GM12878 (cell line): ENCODE measurements around the gene C3. TPM values are rescaled to one million over a fixed set of nuclear protein-coding genes. Genes with fewer than 3 reads are reported as not detected.

Experiments used
- ATF3 ChIP-seq: IDR thresholded peaks from 2 replicates; pipeline ENCODE4 v1.6.1; 2011; ENCODE audit warnings: low read depth, mild to moderate bottlenecking, low read length, moderate library complexity, borderline replicate concordance; ENCODE audit errors: extremely low read depth
- CUX1 ChIP-seq: IDR thresholded peaks from 2 replicates; pipeline ENCODE4 v1.6.1; 2012; ENCODE audit warnings: improper control_type of control experiment, low read depth, low read length; ENCODE audit not compliant: insufficient replicate concordance
- FOXM1 ChIP-seq: IDR thresholded peaks from 2 replicates; pipeline ENCODE4 v1.6.1; 2012; ENCODE audit warnings: low read depth, mild to moderate bottlenecking, inconsistent platforms, low read length, moderate library complexity
- GABPA ChIP-seq: IDR thresholded peaks from 2 replicates; pipeline ENCODE4 v1.6.1; 2014; ENCODE audit warnings: antibody characterized with exemption, low read depth, mild to moderate bottlenecking, inconsistent platforms
- HDGF ChIP-seq: fragments of 450-650 bp; IDR thresholded peaks from 2 replicates; pipeline ENCODE4 v1.6.1; 2016; ENCODE audit warnings: antibody characterized with exemption
- MEF2B ChIP-seq: fragments of 450-650 bp; IDR thresholded peaks from 2 replicates; pipeline ENCODE4 v1.6.1; 2018; ENCODE audit warnings: mild to moderate bottlenecking, moderate library complexity; ENCODE audit not compliant: partially characterized antibody, poor library complexity, severe bottlenecking
- PKNOX1 ChIP-seq: fragments of 450-650 bp; IDR thresholded peaks from 2 replicates; pipeline ENCODE4 v1.6.1; 2016; ENCODE audit warnings: mild to moderate bottlenecking
- RAD51 ChIP-seq: fragments of 450-650 bp; IDR thresholded peaks from 2 replicates; pipeline ENCODE4 v1.6.1; 2016; ENCODE audit warnings: moderate library complexity, mild to moderate bottlenecking, inconsistent platforms
- SUZ12 ChIP-seq: fragments of 200-600 bp; sonication (generic); IDR thresholded peaks from one replicate; pipeline ENCODE4 v1.6.1; 2018; ENCODE audit warnings: antibody characterized with exemption, mild to moderate bottlenecking; ENCODE audit not compliant: unreplicated experiment
- polyA plus RNA-seq, 11 experiments: library from polyadenylated mRNA; depleted of rRNA in 4 of 11; unstranded in 6 of 11; stranded (reverse) in 5 of 11; fragments of >200 nt; fragmentation: Nextera tagmentation in 4 of 11; fragmentation: Illumina TruSeq in 1 of 11; extraction: Ambion mirVana in 4 of 11; extraction: Trizol in 1 of 11; gene quantifications; 1 replicate in 1 of 11; 2 replicates in 10 of 11; pipeline versions ENCODE4 v1.2.1 to v1.2.3, GENCODE V29; 2011 to 2016; ENCODE audit warnings: inconsistent platforms in 2 of 11, missing spikeins in 2 of 11, low read depth in 1 of 11
- total RNA-seq, 4 experiments: library from RNA; depleted of rRNA in 3 of 4; stranded (reverse); fragments of >200 nt in 3 of 4; fragmentation: Illumina TruSeq in 1 of 4; extraction: Trizol in 1 of 4; gene quantifications; 2 replicates each; pipeline versions ENCODE4 v1.2.1 to v1.2.3, GENCODE V29; 2013 to 2021

Gene C3
- total and polyA plus RNA-seq, 10 of the 15 experiments (the other 5 are each of a cell fraction or from before 2014, with no cell fraction given) = 0.20 to 6.7 (median 0.72) TPM

- TF ChIP-seq CUX1 (no peak), PKNOX1 (no peak), MEF2B (no peak), HDGF (no peak), ATF3 (no peak), FOXM1 (no peak), GABPA (no peak), RAD51 (no peak), SUZ12 (no peak)
These were observed 9.4 kb downstream of the C3 start (continued) for GRCh38 chr19:6711078-6711361.
